Activated CD4-positive, alpha-beta memory T cell treated with anti-CD3 and anti-CD28 coated beads for 36 hours (primary cell): ENCODE results near the gene CDKAL1. TPM values are rescaled to one million over a fixed set of nuclear protein-coding genes. Genes with fewer than 3 reads are reported as not detected.

Experiments used
- CTCF ChIA-PET: fragments of 350-600 bp; sonication (Branson Sonifier 250); formaldehyde crosslinking; loops from one replicate; lab custom pipeline; 2021; ENCODE audit warnings: antibody characterized with exemption, inconsistent platforms; lab: Charles Lee
- POLR2A ChIA-PET: fragments of 350-600 bp; sonication (Branson Sonifier 250); formaldehyde crosslinking; loops from one replicate; lab custom pipeline; 2021; ENCODE audit warnings: antibody characterized with exemption; lab: Charles Lee
- DNase-seq: peaks from one replicate; pipeline ENCODE4 v3.0.0-alpha.2; 2020
- H3K27ac Mint-ChIP-seq: one replicate; pipeline ENCODE4 v1.8.0; 2021; ENCODE audit warnings: mixed read lengths
- H3K27me3 Mint-ChIP-seq: one replicate; pipeline ENCODE4 v1.8.0; 2021; ENCODE audit warnings: mixed read lengths
- H3K36me3 Mint-ChIP-seq: one replicate; pipeline ENCODE4 v1.8.0; 2021; ENCODE audit warnings: mixed read lengths
- H3K4me1 Mint-ChIP-seq: one replicate; pipeline ENCODE4 v1.8.0; 2021; ENCODE audit warnings: low read depth, mixed read lengths
- H3K4me3 Mint-ChIP-seq: one replicate; pipeline ENCODE4 v1.8.0; 2021; ENCODE audit warnings: mild to moderate bottlenecking, mixed read lengths
- H3K9me3 Mint-ChIP-seq: one replicate; pipeline ENCODE4 v1.8.0; 2021; ENCODE audit warnings: mixed read lengths
- intact Hi-C: fragments of 100-400 bp; cut with micrococcal nuclease; formaldehyde crosslinking; loops from one replicate; pipeline ENCODE4 v1.15.1; 2023
- total RNA-seq, 2 experiments: library from RNA; stranded (reverse); gene quantifications; one replicate each; pipeline ENCODE4 v1.2.3, GENCODE V29; 2021

The CDKAL1 gene
- total RNA-seq, 2 experiments from 2014 or later: 23.1 to 23.2 TPM

GRCh38 chr6:21115111-21115510 is 580.9 kb downstream of the CDKAL1 start:
- intact Hi-C loops: no loop called here
- H3K27me3 Mint-ChIP-seq: no peaks in the 10 kb centered on the region
- CTCF ChIA-PET: no interaction called here
- no peaks in the 10 kb centered on the region for H3K4me1 Mint-ChIP-seq
- no peaks in the 10 kb centered on the region for H3K9me3 Mint-ChIP-seq
- peaks cover 5% of the 10 kb centered on the region for H3K36me3 Mint-ChIP-seq
- no peak for DNase-seq
- POLR2A ChIA-PET: no interaction called here
- H3K27ac Mint-ChIP-seq: no peak overlapping the region
- H3K4me3 Mint-ChIP-seq: no peak overlapping the region

DNA sequence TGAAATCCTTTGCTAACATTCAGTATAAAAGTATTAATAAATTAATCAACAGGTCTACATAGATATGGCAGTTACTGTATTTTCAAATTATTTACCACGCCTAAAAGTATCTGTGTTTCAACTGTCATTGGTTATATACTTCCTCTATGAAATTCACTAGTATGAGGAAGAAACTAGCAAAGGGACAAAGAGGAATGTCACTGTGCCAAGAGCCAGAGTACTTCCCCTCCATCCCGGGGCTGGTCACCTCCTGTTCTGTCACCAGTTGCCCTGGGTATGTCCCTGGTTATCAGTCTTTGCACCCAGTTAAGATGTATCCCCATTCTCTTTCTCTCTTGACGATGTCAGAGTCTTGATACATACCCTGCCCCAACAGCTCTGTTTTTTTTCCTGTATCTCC is 582.5 kb downstream of the CDKAL1 start:
- no peaks in the 10 kb centered on the region for H3K4me1 Mint-ChIP-seq
- no peaks in the 10 kb centered on the region for H3K27me3 Mint-ChIP-seq
- ChIA-PET POLR2A (no interaction called here), CTCF (no interaction called here)
- no peak overlapping the region for H3K4me3 Mint-ChIP-seq
- H3K9me3 Mint-ChIP-seq: no peaks in the 10 kb centered on the region
- no peak for DNase-seq
- intact Hi-C loops: no loop called here
- H3K36me3 Mint-ChIP-seq: peaks cover 5% of the 10 kb centered on the region
- no peak overlapping the region for H3K27ac Mint-ChIP-seq

- intact Hi-C loops: no loop called here
Measured at GRCh38 chr6:21118216-21118780, 584.0 kb downstream of the CDKAL1 start.

GRCh38 chr6:21121636-21122136 is 587.4 kb downstream of the CDKAL1 start:
- Mint-ChIP-seq H3K9me3 (no peaks in the 10 kb centered on the region), H3K36me3 (peaks cover 14% of the 10 kb centered on the region)
- intact Hi-C loops: no loop called here

More at GRCh38 chr6:21118216-21118780, 584.0 kb downstream of the CDKAL1 start:
- DNase-seq: no peak
- H3K4me1 Mint-ChIP-seq: no peaks in the 10 kb centered on the region
- H3K27ac Mint-ChIP-seq: no peak overlapping the region
- H3K36me3 Mint-ChIP-seq: peaks cover 5% of the 10 kb centered on the region
- ChIA-PET POLR2A (no interaction called here), CTCF (interaction anchor here (0.9 kb wide), 1 partner anchor 9 kb away, joined by 3 read pairs; no protein-coding TSS in a partner anchor)
- H3K9me3 Mint-ChIP-seq: no peaks in the 10 kb centered on the region
- H3K4me3 Mint-ChIP-seq: no peak overlapping the region
- no peaks in the 10 kb centered on the region for H3K27me3 Mint-ChIP-seq

DNA sequence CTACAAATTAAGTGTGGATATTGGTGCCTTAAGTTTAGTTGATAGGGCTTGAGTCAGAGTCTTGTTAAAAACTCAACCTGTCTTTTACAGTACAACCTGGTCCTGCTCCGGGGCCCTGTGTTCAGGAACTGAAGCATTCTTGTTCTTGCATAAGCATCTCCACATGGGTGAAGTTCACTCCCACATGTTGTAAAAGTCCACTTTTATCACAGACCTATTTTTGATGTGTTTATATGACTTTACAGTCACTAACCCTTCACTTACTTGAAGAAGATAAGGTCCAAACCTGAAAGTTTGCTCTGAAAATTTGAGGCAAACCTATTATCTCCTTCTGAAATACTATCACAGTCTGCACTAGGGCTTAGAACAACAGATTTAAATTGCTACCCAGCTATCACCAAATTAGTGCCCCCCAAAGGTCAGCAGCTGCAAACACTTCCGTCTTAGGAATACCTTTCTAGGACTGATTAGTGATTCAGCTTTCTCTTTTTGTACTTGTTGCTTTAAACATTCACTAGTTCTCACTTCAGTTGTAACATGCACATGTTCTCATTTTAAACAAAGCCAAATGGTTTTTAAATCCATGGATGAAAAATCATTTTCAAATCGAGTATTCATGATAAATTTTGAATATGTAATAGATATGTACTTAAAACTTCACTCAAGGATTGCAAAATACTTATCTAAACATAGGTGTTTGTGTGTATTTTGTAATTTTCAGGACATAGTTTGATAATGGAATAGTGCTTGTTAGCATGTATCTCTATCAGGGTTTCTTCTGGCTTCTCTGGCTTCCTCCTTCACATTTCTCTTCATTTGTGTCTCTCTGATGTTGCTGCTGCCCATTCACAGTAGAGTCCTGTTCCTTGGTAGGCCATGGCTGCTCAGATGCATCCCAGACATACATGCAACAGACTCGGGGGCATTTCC is 589.5 kb downstream of the CDKAL1 start:
- ChIA-PET POLR2A (no interaction called here), CTCF (no interaction called here)
- H3K4me1 Mint-ChIP-seq: no peaks in the 10 kb centered on the region
- no peaks in the 10 kb centered on the region for H3K9me3 Mint-ChIP-seq
- peaks cover 10% of the 10 kb centered on the region for H3K36me3 Mint-ChIP-seq
- no peak for DNase-seq
- H3K27ac Mint-ChIP-seq: no peak overlapping the region
- intact Hi-C loops: no loop called here
- H3K27me3 Mint-ChIP-seq: no peaks in the 10 kb centered on the region
- H3K4me3 Mint-ChIP-seq: no peak overlapping the region

More at GRCh38 chr6:21121636-21122136, 587.4 kb downstream of the CDKAL1 start:
- Mint-ChIP-seq H3K4me1 (no peaks in the 10 kb centered on the region), H3K27ac (no peak overlapping the region), H3K4me3 (no peak overlapping the region), H3K27me3 (no peaks in the 10 kb centered on the region)
- DNase-seq: no peak
- POLR2A ChIA-PET: no interaction called here
- CTCF ChIA-PET: no interaction called here

GRCh38 chr6:21128601-21129000 is 594.3 kb downstream of the CDKAL1 start:
- Mint-ChIP-seq H3K27me3 (no peaks in the 10 kb centered on the region), H3K36me3 (peaks cover 9% of the 10 kb centered on the region), H3K9me3 (no peaks in the 10 kb centered on the region), H3K4me1 (no peaks in the 10 kb centered on the region), H3K4me3 (no peak overlapping the region), H3K27ac (no peak overlapping the region)
- POLR2A ChIA-PET: no interaction called here
- intact Hi-C loops: no loop called here
- CTCF ChIA-PET: no interaction called here
- DNase-seq: no peak

DNA sequence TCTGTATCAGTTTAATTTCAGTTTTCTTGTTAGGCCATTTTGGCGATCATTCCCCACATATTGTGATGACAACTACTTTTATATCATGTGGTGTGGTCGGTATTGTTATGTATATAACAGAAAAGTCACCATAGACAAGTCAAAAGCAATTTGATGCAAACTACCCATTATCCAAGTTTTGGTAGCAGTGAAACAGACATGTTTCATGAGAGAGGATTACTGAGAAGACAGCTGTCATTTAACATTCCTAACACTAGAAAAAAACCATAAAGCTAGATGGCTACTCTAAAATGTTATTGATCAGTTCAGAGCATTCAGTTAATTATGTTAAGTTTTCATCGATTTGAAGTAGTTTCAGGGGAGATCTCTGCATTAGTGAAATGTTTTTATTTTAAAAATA is 597.1 kb downstream of the CDKAL1 start:
- ChIA-PET CTCF (no interaction called here), POLR2A (no interaction called here)
- no peak for DNase-seq
- no peaks in the 10 kb centered on the region for H3K36me3 Mint-ChIP-seq
- H3K27ac Mint-ChIP-seq: no peak overlapping the region
- no peaks in the 10 kb centered on the region for H3K4me1 Mint-ChIP-seq
- H3K4me3 Mint-ChIP-seq: no peak overlapping the region
- H3K9me3 Mint-ChIP-seq: no peaks in the 10 kb centered on the region
- intact Hi-C loops: no loop called here
- H3K27me3 Mint-ChIP-seq: no peaks in the 10 kb centered on the region

GRCh38 chr6:21132446-21132845 is 598.2 kb downstream of the CDKAL1 start:
- intact Hi-C loops: no loop called here
- Mint-ChIP-seq H3K27ac (no peak overlapping the region), H3K9me3 (no peaks in the 10 kb centered on the region), H3K27me3 (no peaks in the 10 kb centered on the region), H3K36me3 (no peaks in the 10 kb centered on the region), H3K4me1 (no peaks in the 10 kb centered on the region), H3K4me3 (no peak overlapping the region)
- CTCF ChIA-PET: interaction anchor here (0.7 kb wide), 1 partner anchor 257 kb away, joined by 3 read pairs; no protein-coding TSS in a partner anchor
- POLR2A ChIA-PET: no interaction called here
- no peak for DNase-seq

DNA sequence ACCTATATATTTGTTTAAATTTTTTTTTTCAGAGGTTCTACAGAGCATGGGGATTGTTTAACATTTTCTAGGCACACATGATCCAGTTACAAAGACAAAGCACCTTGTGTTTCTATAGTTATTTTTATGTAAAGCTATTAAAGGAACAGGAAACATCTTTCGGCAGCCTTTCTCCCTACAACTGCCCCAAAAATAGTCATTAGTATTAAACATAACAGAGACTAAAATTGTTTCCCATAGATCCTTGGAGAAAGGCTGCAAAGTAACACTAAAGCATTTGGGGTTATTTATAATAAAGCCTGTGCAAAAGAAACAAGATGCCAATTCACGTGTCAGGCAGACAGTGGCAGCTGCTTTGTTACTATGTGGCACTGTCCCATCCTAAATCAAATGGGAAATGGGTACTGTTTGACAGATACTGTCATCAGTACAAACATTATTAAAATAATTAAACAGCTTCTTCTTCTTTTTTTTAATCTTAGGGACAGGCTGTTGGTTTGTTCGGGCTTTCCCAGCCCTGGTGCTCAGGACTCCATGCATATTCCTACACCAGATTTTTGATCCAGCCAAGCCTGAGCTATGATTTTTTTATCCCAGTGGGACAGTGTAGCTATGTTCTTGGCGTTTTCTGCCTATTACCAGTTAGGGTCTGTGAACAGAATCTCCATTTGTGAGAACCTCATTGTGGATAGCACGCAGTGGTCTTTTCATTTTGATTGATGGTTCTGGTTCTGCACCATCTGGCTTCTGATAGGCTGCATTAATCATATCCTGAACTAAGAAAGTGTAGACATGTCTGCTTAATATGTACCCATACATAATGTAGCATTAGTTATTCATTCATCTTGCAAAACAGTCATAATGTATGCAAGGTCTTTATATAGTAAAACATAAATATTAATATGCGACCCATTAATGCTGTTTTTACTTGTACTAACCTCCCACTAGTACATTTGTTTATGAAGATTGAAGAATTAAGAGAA is 598.9 kb downstream of the CDKAL1 start:
- POLR2A ChIA-PET: no interaction called here
- Mint-ChIP-seq H3K27ac (no peak overlapping the region), H3K36me3 (peaks cover 3% of the 10 kb centered on the region), H3K4me3 (no peak overlapping the region), H3K4me1 (no peaks in the 10 kb centered on the region), H3K9me3 (no peaks in the 10 kb centered on the region), H3K27me3 (no peaks in the 10 kb centered on the region)
- CTCF ChIA-PET: interaction anchor here (0.7 kb wide), 1 partner anchor 257 kb away, joined by 3 read pairs; no protein-coding TSS in a partner anchor
- no peak for DNase-seq
- intact Hi-C loops: no loop called here

DNA sequence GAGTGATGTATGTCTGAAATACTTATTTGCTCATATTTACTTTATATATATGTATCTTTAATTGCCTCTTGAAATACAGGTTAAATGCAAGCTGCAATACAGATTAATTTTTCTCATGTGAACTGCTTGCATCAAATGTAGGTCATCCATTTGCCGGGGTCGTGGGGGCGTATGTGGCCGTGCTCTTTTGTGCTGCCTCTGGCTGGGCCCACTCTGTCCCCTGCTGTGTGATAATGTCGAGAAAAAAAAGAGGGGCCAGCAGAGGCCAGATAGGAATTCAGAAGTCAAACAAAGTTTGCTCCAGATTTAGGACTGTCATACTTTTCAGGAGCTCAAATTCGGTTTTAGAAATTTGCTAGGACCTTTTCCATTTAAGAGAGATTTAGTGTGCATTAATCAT is 599.6 kb downstream of the CDKAL1 start:
- DNase-seq: no peak
- peaks cover 6% of the 10 kb centered on the region for H3K36me3 Mint-ChIP-seq
- CTCF ChIA-PET: no interaction called here
- no peaks in the 10 kb centered on the region for H3K4me1 Mint-ChIP-seq
- H3K27ac Mint-ChIP-seq: no peak overlapping the region
- intact Hi-C loops: no loop called here
- no peaks in the 10 kb centered on the region for H3K9me3 Mint-ChIP-seq
- no peaks in the 10 kb centered on the region for H3K27me3 Mint-ChIP-seq
- POLR2A ChIA-PET: no interaction called here
- H3K4me3 Mint-ChIP-seq: no peak overlapping the region

- H3K4me1 Mint-ChIP-seq: no peaks in the 10 kb centered on the region
- no peak overlapping the region for H3K27ac Mint-ChIP-seq
- intact Hi-C loops: no loop called here
- no peaks in the 10 kb centered on the region for H3K9me3 Mint-ChIP-seq
- CTCF ChIA-PET: no interaction called here
- peaks cover 6% of the 10 kb centered on the region for H3K36me3 Mint-ChIP-seq
- H3K27me3 Mint-ChIP-seq: no peaks in the 10 kb centered on the region
- no peak overlapping the region for H3K4me3 Mint-ChIP-seq
- POLR2A ChIA-PET: no interaction called here
- DNase-seq: no peak
Measured at GRCh38 chr6:21134356-21134755, 600.1 kb downstream of the CDKAL1 start.
